ENCODE measurements around the gene LTBP2.

LTBP2 gene

GRCh38 chr14:74610866-74611649, 979 bp downstream of the LTBP2 start:
- DNase-seq: no peak

GRCh38 chr14:74610199-74610865, 1.7 kb downstream of the LTBP2 start:
- no peak for DNase-seq

- peak; percentile 45 for DNase-seq
Observed at GRCh38 chr14:74609721-74610120, 2.3 kb downstream of the LTBP2 start.

GRCh38 chr14:74608959-74609611, 3.0 kb downstream of the LTBP2 start:
- peak; percentile 89 for DNase-seq

- no peak for DNase-seq
Observed at GRCh38 chr14:74606727-74607126, 5.3 kb downstream of the LTBP2 start.

- DNase-seq: no peak
Observed at GRCh38 chr14:74605531-74606223, 6.4 kb downstream of the LTBP2 start.

GRCh38 chr14:74604911-74605310, 7.1 kb downstream of the LTBP2 start:
- DNase-seq: no peak

GRCh38 chr14:74604157-74604556, 7.9 kb downstream of the LTBP2 start:
- no peak for DNase-seq

GRCh38 chr14:74601982-74602381, 10.1 kb downstream of the LTBP2 start:
- no peak for DNase-seq

- no peak for DNase-seq
Observed at GRCh38 chr14:74599946-74600345, 12.1 kb downstream of the LTBP2 start.

- no peak for DNase-seq
Observed at GRCh38 chr14:74599321-74599761, 12.7 kb downstream of the LTBP2 start.

GRCh38 chr14:74596741-74597450, 15.1 kb downstream of the LTBP2 start:
- DNase-seq: no peak

- no peak for DNase-seq
Observed at GRCh38 chr14:74595006-74595735, 16.9 kb downstream of the LTBP2 start.

GRCh38 chr14:74594606-74595005, 17.4 kb downstream of the LTBP2 start:
- DNase-seq: no peak

- DNase-seq: no peak
Observed at GRCh38 chr14:74594029-74594428, 18.0 kb downstream of the LTBP2 start.

GRCh38 chr14:74593241-74593953, 18.6 kb downstream of the LTBP2 start:
- peak; percentile 7 for DNase-seq

GRCh38 chr14:74592476-74593201, 19.4 kb downstream of the LTBP2 start:
- no peak for DNase-seq

GRCh38 chr14:74591899-74592298, 20.1 kb downstream of the LTBP2 start:
- no peak for DNase-seq

- DNase-seq: no peak
Observed at GRCh38 chr14:74591394-74591793, 20.6 kb downstream of the LTBP2 start.

- no peak for DNase-seq
Observed at GRCh38 chr14:74589291-74589879, 22.7 kb downstream of the LTBP2 start.
